HG03103 (cell line): ENCODE measurements around the gene AOPEP.
"Not testable (repeated sequence)": the region's sequence is repeated elsewhere in the genome, so short reads cannot be mapped to it uniquely, and the experiment has no call there.

Source experiments
- ATAC-seq: cut with Tn5 transposase; IDR thresholded peaks from one replicate; pipeline ENCODE4 v1.9.1; 2021; ENCODE audit warnings: low read depth; ENCODE audit not compliant: unreplicated experiment

Gene AOPEP

GRCh38 chr9:94811074-94811473, 84.6 kb downstream of the AOPEP start:
- ATAC-seq, result no peak

- no peak for ATAC-seq
Observed at GRCh38 chr9:94812343-94812742, 85.8 kb downstream of the AOPEP start.

- no peak for ATAC-seq
Observed at GRCh38 chr9:94813379-94813778, 86.9 kb downstream of the AOPEP start.

- no peak for ATAC-seq
Observed at GRCh38 chr9:94817291-94818177, 91.0 kb downstream of the AOPEP start.

GRCh38 chr9:94818178-94818541, 91.7 kb downstream of the AOPEP start:
- ATAC-seq, result no peak

- no peak for ATAC-seq
Observed at GRCh38 chr9:94819161-94819687, 92.7 kb downstream of the AOPEP start.

GRCh38 chr9:94821098-94821887, 94.8 kb downstream of the AOPEP start:
- peak; percentile 69 for ATAC-seq

GRCh38 chr9:94822273-94822672, 95.8 kb downstream of the AOPEP start:
- no peak for ATAC-seq

GRCh38 chr9:94823710-94824109, 97.2 kb downstream of the AOPEP start:
- no peak for ATAC-seq

GRCh38 chr9:94824411-94824810, 97.9 kb downstream of the AOPEP start:
- no peak for ATAC-seq

- no peak for ATAC-seq
Observed at GRCh38 chr9:94824913-94825610, 98.6 kb downstream of the AOPEP start.

GRCh38 chr9:94825611-94825958, 99.1 kb downstream of the AOPEP start:
- ATAC-seq, result no peak

GRCh38 chr9:94826044-94826443, 99.5 kb downstream of the AOPEP start:
- no peak for ATAC-seq

- no peak for ATAC-seq
Observed at GRCh38 chr9:94826644-94827410, 100.3 kb downstream of the AOPEP start.

- ATAC-seq, result no peak
Observed at GRCh38 chr9:94827584-94828304, 101.2 kb downstream of the AOPEP start.

GRCh38 chr9:94829380-94830070, 103.0 kb downstream of the AOPEP start:
- no peak for ATAC-seq

GRCh38 chr9:94830071-94830604, 103.6 kb downstream of the AOPEP start:
- not testable (repeated sequence) for ATAC-seq

- ATAC-seq, result no peak
Observed at GRCh38 chr9:94833802-94834201, 107.3 kb downstream of the AOPEP start.

GRCh38 chr9:94837404-94837803, 110.9 kb downstream of the AOPEP start:
- no peak for ATAC-seq
